Sciatic nerve (tissue), 2 donors: ENCODE data around the gene PLOD2. TPM values are rescaled to one million over a fixed set of nuclear protein-coding genes. Genes with fewer than 3 reads are reported as not detected.

Source experiments
- ATAC-seq: fragments of 200-7000 bp; cut with Tn5 transposase; one replicate; pipeline ENCODE4 v1.9.1; 2020; ENCODE audit warnings: mild to moderate bottlenecking, moderate library complexity
- DNase-seq: peaks from one replicate; pipeline ENCODE4 v3.0.0-alpha.2; 2020; ENCODE audit warnings: low spot score
- intact Hi-C: fragments of 100-400 bp; cut with DNase I; formaldehyde crosslinking; loops from one replicate; pipeline ENCODE4 v1.14.2; 2022
- total RNA-seq: library from RNA; stranded (reverse); fragmentation: NEBNext Ultra II Directional; extraction: Animal tissue kit (Norgen Biotek cat#: 25700); gene quantifications from one replicate; pipeline ENCODE4 v1.2.1, GENCODE V29; 2021
- donor health status: DM: no; HTN: no; CAD: no.
- donor health status: DM: no; HTN: no; CAD: no.

Gene PLOD2
- 37.2 TPM for total RNA-seq

GRCh38 chr3:146160964-146161662 lies at the start of gene PLOD2:
Gene PLOD2 (minus strand): TSS chr3:146161184. CDS start chr3:146160989, 195 bp downstream.
- peak; percentile 79 for DNase-seq
- intact Hi-C loops, result no loop called here
- ATAC-seq, result peak; percentile 66

- DNase-seq (no peak), ATAC-seq (no peak)
- intact Hi-C loops, result no loop called here
These were observed 48.4 kb upstream of the PLOD2 start for GRCh38 chr3:146209371-146209770.

GRCh38 chr3:146203776-146204175 lies 42.8 kb upstream of the PLOD2 start:
- intact Hi-C loops, result no loop called here
- no peak for DNase-seq
- no peak for ATAC-seq

- ATAC-seq, result no peak
- no peak for DNase-seq
- intact Hi-C loops, result no loop called here
These were observed 39.7 kb upstream of the PLOD2 start for GRCh38 chr3:146200461-146201220.

- ATAC-seq (no peak), DNase-seq (no peak)
- intact Hi-C loops, result no loop called here
These were observed 38.8 kb upstream of the PLOD2 start for GRCh38 chr3:146199762-146200161.

GRCh38 chr3:146196789-146197188 lies 35.8 kb upstream of the PLOD2 start:
- no peak for ATAC-seq
- intact Hi-C loops, result no loop called here
- no peak for DNase-seq

GRCh38 chr3:146195605-146196004 lies 34.6 kb upstream of the PLOD2 start:
- DNase-seq (no peak), ATAC-seq (no peak)
- intact Hi-C loops, result no loop called here

- DNase-seq (no peak), ATAC-seq (no peak)
- intact Hi-C loops, result no loop called here
These were observed 34.0 kb upstream of the PLOD2 start for GRCh38 chr3:146195030-146195429.

- intact Hi-C loops, result loop anchor here (5.0 kb wide), 1 partner anchor 124 kb away; no protein-coding TSS in a partner anchor
- no peak for DNase-seq
- ATAC-seq, result no peak
These were observed 30.1 kb upstream of the PLOD2 start for GRCh38 chr3:146191051-146191450.

GRCh38 chr3:146189519-146190173 lies 28.7 kb upstream of the PLOD2 start:
- intact Hi-C loops, result loop anchor here (5.0 kb wide), 1 partner anchor 122 kb away; no protein-coding TSS in a partner anchor
- ATAC-seq (peak; percentile 85), DNase-seq (peak; percentile 48)

- intact Hi-C loops, result no loop called here
- DNase-seq (no peak), ATAC-seq (peak; percentile 34)
These were observed 26.5 kb upstream of the PLOD2 start for GRCh38 chr3:146187334-146187950.

GRCh38 chr3:146184241-146185015 lies 23.4 kb upstream of the PLOD2 start:
- intact Hi-C loops, result no loop called here
- no peak for DNase-seq
- ATAC-seq, result no peak

GRCh38 chr3:146181216-146181615 lies 20.2 kb upstream of the PLOD2 start:
- intact Hi-C loops, result no loop called here
- ATAC-seq (no peak), DNase-seq (no peak)

- no peak for DNase-seq
- intact Hi-C loops, result no loop called here
- no peak for ATAC-seq
These were observed 19.4 kb upstream of the PLOD2 start for GRCh38 chr3:146180376-146180775.

GRCh38 chr3:146178006-146178689 lies 17.2 kb upstream of the PLOD2 start:
- intact Hi-C loops, result no loop called here
- DNase-seq, result no peak
- peak; percentile 77 for ATAC-seq

- DNase-seq (peak; percentile 67), ATAC-seq (peak; percentile 90)
- intact Hi-C loops, result no loop called here
These were observed 16.5 kb upstream of the PLOD2 start for GRCh38 chr3:146177519-146177918.

GRCh38 chr3:146177072-146177471 lies 16.1 kb upstream of the PLOD2 start:
- DNase-seq (no peak), ATAC-seq (no peak)
- intact Hi-C loops, result no loop called here

GRCh38 chr3:146172586-146172985 lies 11.6 kb upstream of the PLOD2 start:
- intact Hi-C loops, result no loop called here
- no peak for ATAC-seq

More at GRCh38 chr3:146172586-146172985, 11.6 kb upstream of the PLOD2 start:
- no peak for DNase-seq
